HPDE6-E6E7 (cell line): ENCODE measurements around the gene TPRA1.
A peak's percentile ranks its signal among the peaks of the same experiment; 100 is the strongest.

Source experiments
- DNase-seq: peaks from one replicate; pipeline ENCODE4 v3.0.0; 2011; ENCODE audit warnings: missing footprints; ENCODE audit errors: extremely low spot score

The TPRA1 gene

DNA sequence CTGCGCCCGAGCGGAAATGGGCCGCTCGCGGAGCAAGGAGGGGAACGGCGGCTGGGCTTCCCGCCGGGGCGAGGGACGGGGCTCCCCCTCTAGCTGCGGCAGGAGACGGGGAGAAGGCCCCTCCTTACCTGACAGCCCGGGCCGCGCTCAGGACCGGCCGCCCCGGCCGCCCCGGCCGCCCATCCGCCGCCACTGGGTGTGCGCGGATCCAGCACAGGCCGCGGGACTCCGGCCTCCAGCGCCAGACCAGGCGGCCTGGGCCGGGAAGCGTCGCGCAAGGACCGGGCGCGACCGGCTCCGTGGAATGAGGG is 296 bp downstream of the TPRA1 start:
- no peak for DNase-seq

DNA sequence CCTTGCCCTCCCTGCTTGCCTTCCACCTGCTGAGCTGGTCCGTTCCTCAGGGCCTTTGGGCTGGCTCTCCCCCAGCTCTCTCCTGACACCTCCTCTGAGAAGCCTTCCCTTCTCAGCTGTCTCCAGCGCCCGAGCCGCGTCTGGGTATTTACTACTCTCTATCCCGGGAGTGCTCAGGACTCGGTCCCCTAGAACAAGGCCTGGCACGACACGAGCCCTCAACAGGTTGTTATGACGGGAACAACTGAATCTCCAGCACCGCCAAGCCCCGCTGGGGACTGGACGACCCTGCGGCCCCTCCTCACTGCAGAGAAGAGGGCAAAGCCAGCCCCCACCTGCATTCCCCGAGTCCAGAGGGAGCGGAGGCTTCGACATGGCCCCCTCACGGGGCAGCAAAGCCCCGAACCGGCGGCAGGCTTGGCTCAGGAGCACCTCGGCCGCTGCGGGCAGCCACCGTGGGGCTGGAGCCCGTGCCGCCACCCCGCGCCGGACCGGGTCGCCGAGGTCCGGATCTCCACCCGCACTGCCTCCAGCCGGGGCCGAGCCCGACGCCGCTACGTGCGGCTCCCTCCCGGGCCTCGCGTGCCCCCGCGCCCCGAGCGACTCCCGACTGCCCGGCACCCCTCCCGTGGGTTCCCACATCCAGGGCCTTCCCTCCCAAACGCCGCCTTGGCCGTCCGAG is 792 bp downstream of the TPRA1 start:
- DNase-seq, result no peak

DNA sequence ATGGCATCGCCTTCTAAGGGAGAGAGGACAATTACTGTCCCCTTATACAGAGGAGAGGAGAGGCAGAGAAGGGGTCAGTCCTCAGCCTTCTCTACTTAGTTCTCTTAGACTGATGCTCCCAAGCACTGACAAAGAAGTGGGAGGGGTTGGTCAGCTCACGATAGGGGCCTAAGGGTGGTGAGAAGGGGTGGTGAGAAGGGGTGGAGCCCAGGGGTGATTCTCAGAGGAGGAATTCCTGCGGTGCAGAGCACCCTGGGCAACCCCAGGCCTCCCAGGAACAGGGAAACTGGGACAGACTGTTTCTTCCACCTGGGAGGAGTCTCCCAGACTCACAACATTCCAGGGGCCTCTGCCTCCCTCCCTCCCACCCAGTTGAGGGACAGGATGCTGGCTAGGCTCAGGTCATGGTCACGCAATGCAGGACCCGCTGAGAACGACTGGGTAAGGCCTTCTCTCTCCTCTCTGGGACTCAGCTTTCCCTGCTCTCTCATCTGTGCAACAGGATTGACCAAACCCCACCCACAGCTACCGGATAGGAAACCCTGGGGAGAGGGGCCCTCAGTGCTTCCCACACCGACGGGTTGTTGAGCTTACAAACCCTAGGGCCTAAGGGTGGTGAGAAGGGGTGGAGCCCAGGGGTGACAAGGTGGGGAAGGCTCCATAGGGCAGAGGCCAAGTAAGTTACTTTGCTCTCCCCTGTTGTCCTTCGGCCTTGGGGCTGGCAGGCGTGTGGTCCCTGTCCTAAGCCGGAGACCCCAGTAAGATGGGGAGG is 1.5 kb downstream of the TPRA1 start:
- DNase-seq, result no peak

DNA sequence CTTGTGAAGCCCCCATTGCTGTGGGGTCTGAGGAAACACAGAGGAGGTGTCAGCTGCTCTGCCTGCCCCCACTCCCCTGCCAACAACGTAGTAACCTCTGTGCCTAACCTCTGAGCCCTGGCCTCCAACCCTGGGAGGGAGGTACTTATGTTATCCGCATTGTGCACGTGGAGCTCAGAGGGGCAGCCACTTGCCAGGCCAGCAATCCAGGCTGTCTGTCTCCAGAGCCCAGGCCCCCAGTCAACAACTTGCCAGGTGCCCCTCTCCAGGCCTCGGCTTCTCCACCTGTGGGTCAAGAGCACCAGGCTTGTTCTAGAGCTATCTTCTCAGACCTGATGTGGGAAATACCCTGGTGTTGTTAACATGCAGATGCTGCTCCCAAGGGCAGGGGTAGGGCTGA is 2.7 kb downstream of the TPRA1 start:
- DNase-seq, result no peak

DNA sequence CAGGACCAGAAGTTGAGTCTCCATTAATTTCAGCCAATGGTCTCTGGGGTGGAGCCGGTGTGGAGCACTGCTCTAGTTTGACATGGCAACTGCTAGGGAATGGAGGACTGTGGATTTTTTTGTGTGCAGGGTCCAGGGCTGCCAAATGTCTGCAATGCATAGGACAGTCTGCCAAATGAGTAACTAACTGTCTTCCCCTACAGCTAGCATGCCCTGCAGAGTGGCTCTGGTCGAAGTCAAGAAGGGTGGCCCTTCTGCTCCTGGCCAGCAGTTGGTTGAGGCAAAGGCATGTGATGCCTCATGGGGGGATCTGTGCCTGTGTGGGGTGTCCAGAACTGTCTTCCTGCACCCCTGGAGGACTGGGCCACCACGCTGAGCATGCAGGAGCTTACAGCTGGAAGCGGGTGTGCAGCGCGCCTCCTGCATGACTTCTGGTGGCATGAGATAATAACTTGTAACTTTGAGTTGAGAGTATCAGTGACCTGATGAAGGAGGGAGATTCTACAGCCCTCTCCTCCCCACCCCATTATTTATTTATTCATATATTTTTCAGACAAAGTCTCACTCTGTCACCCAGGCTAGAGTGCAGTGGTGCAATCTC is 4.6 kb downstream of the TPRA1 start:
- no peak for DNase-seq

DNA sequence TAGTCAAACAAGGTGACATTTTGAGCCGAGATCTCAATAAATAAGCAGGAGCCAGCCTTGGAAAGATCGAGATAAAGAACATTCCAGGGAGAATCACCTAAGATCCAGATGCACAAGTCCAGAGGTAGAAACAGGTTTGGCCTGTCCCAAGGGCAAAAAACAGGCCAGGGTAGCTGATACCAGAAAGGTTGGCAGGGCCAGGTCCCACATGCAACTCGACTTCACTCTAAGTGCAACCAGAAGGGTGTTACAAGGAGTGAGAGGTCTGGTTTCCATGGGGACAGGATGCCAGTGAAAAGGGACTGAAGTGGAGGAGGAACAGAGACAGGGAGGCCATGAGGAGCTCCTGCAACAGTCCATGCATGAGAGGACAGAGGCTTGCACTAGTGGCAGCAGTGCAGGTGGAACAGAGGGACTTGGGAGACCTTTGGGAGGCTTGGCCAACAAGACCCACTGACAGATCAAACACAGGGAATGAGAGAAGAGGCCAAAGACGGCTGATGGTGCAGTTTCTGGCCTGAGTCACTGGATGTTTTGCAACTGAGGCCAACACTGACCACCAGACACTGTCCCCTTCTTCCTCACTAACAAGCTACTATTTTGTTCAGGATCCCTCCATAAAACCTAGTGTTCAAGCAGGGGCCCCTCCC is 5.2 kb downstream of the TPRA1 start:
- DNase-seq, result no peak

DNA sequence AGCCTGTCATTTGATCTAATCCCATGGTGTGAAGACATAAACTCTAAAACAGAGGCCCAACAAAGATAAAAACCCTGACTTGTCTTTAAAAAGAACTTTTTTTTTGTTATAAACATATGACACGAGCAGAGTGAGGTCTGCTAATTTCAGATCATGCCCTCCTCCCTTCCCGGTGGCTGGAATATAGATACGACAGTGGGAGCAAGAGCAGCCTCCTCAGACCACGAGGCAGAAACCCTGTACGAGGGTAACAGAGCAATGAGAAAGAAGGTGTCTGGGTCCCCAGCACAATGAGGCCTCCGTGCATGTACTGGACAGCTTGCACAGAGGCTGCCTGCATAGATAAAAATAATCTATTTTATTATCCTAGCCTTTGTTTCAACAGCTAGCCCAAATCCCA is 5.8 kb downstream of the TPRA1 start:
- no peak for DNase-seq

DNA sequence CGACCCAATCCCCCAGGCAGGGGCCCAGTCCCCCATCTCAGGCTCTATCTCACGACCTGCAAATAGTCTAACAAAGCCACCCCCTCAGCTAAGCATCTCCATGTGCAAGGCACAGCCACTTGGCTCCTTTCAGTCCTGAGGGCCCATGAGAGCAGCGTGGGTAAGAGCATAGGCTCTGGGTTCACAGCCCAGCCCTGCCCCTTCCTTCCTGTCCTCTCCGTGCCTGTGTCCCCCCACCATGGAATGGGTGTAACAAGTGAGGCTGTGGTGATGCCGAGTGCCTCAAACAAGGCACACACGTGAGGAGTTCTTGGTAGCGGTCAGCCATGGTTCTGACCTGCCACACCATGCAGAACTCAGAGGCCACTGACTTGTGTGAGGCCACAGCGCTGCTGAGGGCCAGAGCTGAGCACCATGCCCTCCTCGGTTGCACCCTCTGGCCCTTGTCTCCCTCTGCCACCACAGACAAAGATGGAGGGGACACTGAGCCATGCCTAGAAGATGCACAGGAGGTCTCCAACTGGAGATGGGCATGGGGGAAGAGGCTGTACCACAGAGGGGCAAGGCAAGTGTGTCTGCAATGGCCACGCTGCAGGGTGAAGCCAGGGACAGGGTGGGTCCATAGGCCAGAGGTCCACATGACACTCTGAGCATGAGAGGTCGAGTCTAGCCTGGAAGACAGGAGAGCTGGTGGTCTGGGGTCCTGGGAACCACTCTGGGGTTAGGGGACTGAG is 10.0 kb downstream of the TPRA1 start:
- no peak for DNase-seq

DNA sequence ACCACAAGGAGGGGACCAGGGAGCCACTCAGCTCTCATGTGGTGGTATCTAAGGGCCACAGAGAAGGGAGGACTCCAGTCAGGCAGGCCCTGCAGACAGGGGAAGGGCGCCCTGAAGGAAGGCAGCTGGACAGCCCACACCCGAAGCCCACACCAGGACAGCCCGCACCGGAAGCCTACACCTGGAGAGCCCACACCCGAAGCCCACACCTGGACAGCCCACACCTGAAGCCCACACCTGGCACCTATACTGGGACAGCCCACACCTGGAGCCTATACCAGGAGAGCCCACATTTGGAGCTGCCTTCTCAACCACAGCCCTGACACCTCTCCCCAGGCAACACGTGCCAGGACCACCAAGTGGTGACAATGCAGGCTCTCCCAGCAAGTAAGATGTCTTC is 11.7 kb downstream of the TPRA1 start:
- no peak for DNase-seq

DNA sequence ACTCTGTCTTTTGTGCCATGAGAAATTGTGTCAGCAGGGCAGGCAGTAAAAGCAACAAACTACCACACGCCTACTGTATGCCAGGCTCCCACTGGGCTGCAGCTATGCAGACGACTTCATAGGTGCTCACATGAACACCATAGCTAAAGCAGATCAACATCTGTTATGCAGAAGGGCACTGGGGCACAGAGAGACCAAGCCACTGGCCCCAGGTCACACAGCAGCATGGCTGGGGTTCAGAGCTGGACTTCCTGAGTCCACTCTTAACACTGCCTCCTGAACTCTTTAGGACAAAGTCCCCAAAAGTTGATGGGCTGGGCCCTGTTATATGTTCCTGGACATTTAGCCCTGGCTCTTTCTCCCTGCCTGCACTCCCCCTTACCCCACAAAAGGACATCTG is 12.4 kb downstream of the TPRA1 start:
- no peak for DNase-seq

DNA sequence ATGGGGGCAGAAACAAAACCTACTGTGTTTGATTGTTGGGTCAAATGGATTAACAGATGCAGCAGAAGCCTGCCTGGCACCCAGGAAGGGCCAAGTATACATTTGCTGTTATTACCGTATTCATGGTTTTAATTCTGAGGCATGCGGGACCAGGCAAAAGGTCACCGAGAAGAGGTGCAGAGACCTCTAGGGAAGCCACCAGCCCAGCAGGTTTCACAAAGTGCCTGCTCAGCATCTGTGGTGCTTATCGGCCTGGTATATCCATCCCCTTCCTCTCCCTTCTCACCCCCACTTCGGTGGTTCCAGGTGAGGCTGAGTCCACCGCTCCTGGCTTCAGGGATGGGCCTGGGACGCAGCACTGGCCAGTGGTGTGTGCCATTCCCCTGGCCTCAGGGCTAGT is 13.1 kb downstream of the TPRA1 start:
- DNase-seq, result no peak

DNA sequence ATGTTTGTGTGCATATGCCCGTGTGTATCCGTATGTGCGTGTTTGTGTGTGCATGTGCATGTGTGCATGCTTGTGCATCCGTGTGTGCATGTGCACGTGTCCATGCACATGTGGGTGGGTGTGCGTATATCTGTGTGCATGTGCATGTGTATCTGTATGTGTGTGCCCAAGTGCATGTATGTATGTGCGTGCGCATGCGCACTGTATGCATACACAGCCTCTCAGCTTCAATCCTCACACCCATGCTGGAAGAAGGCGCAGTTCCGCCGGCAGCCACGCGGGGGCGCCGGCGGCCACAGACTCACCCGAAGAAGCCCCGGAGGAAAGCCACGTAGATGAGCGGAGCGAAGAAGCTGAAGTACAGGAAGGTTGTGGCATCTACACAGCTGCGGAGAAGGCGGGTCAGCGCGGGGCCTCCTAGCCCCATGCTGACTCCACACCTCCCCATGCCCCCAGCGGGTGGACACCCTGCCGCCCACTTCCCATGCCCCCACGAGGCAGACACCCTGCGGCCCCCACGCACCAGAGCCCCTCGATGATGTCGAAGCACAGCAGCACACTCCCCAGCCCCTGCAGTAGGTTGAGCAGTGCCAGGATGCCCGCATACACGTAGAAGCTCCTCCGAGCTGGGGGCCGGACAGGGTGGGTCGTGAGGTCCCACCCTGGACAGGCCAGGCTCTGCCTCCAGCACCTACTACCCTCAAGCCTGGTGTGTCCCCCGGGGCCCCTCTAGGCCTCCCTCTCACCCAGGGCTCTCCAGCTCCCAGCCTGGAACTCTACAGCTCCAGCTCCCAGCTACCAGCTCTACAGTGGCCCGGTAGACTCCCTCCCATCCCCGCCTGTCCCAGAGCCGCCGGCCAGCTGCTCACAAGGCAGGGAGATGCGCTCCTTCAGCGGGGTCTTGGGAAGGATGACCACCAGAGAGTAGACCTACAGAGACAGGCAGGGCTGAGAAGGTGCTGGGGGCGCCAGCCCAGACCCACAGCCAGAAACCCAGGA is 15.4 kb downstream of the TPRA1 start:
- peak; percentile 93 for DNase-seq

DNA sequence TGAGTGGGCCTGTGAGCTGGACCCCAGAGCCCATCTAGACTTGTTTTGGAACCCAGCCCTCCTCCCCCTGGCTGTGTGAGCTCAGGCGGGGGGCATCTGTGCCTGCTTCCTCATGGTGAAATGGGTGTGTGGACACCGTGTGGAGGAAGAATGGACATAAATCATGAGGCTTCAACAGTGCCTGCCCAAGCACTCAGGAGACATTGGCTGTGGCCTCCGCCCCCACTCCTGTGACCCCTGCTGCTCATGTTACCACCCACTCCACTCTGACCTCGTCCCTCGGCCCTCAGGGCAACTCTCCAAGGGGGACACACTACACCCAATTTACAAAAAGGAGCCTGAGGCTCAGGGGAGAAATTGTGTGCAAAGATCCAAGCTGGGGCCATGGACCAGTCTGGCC is 16.6 kb downstream of the TPRA1 start:
- DNase-seq, result no peak

DNA sequence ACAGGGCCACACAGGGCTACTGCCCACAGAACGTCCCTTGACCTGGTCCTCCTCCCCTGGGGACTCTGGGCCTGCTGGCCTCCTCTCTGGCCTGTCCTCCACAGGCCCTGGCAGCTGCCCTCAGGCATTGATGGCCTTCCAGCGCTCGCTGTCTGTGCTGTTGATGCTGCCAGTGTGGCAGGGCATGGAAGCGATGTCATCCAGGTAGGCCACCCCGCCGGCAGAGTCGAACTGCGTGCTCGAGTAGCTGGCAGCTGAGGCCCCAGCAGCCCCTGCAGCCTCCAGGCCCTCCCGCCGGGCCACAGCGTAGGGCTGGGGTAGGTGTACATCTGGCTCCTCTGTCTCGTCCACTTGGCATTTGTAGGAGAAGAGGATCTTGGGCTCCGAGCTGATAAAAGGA is 17.1 kb downstream of the TPRA1 start:
- DNase-seq, result no peak

DNA sequence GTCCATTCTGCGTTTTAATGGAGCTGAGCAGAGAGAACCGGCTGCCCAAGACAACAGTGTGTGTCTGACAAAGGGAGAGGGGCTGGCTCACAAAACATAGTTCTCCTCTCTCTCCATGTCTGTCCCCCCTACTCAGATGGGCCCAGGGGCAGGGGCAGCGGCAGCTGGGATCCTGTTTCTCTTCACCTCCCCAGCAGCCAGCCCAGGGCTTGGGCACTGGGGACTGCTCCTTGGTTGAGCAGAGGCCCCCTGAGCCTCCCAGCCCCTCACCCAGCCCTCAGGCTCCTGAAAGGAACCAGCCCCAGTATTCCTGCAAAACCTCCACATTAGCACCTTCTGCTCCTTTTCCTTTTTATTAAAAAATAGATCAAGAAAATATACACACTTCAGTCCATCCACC is 17.8 kb downstream of the TPRA1 start:
- no peak for DNase-seq

DNA sequence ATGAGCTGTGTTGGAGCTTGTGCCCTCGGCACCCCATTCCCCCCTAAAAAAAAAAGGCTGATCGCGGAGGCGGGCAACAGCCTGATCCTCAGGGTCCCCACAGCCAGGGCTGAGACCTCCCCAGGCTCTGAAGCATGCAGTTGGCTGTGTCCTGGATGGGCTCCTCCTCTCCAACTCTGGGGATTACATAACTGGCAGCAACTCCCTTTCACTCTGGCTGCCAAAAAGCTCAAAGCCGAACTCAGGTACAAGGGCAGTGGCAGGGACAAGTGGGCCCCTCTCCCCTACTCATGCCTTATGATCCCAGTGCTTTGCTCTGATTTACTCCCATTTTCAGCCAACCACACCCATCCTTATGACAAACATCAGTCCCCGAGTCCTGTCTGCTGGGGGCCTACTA is 18.3 kb downstream of the TPRA1 start:
- DNase-seq, result no peak

DNA sequence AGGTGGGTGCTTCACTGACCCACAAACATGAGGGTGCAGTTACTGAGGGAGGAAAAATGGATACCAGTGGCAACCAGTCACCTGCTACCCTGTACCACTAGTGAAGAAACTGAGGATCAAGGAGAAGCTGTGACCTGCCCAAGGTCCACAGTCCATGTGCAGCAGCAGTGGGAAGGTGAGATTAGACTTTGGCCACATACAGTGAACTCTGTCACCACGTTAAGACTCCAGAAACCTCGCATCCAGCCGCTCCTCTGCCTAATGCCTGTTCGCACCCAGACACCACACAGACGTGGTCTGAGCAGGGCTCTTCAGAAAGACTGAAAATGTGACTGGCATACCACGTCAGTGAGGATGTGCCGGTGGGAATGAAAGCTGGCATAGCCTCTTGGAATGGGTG is 20.0 kb downstream of the TPRA1 start:
- DNase-seq, result no peak

DNA sequence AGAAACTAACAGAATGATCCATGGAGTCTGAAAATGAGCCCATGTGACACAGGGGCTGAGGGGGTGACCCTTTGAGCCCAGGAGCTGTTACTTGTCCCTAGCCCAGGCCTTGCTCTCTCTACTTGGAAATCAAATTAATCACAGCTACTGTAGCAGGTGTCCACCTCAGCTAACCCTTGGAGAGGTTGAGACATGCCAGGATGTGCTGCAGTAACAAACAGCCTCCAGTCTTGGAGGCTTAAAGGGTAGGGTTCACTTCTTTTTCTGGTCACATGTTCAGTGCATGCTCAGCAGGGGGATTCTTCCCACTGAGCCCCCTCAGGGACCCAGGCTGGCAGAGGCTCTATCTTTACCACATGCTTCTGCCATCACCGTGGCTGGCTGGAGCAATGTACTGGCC is 21.4 kb downstream of the TPRA1 start:
- no peak for DNase-seq

DNA sequence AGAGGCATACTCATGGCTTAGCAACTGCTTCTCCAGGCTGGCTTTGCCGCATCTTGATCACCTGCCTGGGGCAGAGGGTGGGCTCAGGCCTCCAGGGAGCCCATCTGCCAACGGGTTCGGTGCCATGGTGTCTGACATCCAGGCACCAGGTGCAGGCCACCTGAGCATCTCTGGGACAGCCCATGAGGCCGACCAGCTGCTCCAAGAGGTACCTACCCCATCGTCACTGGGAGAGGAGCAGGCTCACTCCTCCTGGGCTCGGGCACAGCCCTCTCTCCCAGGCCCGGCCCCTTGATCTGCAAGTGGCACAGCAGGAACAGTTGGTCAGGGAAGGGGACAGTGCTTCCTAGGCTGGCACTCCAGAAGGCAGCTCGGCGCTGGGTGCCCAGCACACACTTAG is 21.9 kb downstream of the TPRA1 start:
- no peak for DNase-seq

DNA sequence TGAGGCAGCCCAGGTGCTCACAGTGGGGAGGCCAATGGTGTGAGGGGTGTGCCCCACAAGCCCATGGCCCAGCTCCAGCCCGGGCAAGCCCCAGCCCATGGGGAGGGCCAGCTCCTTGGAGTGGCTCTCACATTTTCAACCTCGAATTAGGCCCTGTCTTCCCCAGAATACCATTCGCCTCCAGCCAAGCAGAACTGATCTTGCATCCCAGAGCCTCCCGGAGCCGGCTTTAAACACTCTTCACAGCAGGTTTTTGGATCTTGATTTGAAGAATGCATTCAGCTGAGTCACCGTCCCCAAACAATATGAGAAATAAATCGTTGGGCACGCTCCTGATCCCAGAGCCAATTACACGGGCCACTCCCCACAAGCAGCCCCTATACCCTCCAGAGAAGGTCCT is 23.7 kb downstream of the TPRA1 start:
- no peak for DNase-seq

DNA sequence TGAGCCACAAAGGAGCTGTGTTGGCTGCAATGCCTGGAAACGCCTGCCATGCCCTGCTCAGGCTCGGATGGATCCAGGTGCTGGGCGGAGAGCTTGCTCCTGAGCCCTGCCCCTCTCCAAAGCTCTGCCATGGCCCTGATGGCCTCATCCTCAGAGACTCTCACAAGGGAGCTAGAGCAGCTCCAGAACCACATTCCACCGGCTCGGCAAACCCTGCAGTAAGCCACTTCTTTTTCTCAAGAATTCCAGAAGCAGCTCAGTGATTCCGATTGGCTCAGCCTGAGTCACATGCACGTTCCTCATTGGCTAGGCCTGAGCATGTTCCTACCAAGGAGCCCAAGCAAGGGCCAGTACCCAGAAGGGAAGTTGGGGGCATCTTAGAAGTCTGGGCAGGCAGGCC is 24.8 kb downstream of the TPRA1 start:
- DNase-seq, result no peak
